ENCODE measurements around the gene SLC10A7. TPM values are rescaled to one million over a fixed set of nuclear protein-coding genes. Genes with fewer than 3 reads are reported as not detected.

The SLC10A7 gene
- total RNA-seq, 1 experiment from 2014 or later, result 15.9 TPM

DNA sequence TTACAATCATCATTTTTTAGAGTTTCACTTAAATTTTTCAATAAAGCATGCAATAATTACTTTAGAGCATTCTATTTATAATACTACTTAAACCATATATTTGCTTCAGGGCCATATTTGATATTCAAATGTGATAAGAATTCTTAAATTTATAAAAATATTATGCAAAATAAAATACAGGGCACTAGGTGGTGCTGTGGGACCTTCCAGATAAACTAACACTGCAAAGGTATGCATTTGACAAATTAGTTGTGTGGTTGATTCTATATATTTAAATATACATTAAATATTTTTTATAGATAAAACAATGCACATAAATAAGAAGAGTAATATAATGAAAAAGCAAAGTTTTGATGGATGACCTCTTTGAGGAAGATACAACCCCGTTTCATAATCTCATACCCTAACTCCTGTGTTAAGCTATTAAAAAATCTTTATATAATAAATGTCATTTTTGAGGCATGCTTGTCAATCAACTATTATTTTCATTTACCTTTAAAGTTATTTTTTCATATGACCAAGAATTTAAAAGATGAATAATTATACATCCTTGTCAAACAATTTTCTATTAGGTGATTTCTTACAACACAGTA lies 179.0 kb downstream of the SLC10A7 start:
- CTCF ChIA-PET, result no interaction called here
- no peaks in the 10 kb centered on the region for H3K9me3 Mint-ChIP-seq (ENCODE audit: low read depth, unreplicated experiment)
- intact Hi-C loops (cut with micrococcal nuclease; ENCODE audit: unreplicated experiment), result loop anchor here (2.0 to 5.0 kb wide), 3 partner anchors 180 to 754 kb away; partner anchors contain the start of gene SLC10A7
- DNase-seq, result peak; percentile 19
- no TSS peak for BruUV-seq (replicated peaks)
- H3K36me3 Mint-ChIP-seq (ENCODE audit: insufficient read depth, unreplicated experiment), result no peaks in the 10 kb centered on the region
- TF ChIP-seq, protein P1, sequence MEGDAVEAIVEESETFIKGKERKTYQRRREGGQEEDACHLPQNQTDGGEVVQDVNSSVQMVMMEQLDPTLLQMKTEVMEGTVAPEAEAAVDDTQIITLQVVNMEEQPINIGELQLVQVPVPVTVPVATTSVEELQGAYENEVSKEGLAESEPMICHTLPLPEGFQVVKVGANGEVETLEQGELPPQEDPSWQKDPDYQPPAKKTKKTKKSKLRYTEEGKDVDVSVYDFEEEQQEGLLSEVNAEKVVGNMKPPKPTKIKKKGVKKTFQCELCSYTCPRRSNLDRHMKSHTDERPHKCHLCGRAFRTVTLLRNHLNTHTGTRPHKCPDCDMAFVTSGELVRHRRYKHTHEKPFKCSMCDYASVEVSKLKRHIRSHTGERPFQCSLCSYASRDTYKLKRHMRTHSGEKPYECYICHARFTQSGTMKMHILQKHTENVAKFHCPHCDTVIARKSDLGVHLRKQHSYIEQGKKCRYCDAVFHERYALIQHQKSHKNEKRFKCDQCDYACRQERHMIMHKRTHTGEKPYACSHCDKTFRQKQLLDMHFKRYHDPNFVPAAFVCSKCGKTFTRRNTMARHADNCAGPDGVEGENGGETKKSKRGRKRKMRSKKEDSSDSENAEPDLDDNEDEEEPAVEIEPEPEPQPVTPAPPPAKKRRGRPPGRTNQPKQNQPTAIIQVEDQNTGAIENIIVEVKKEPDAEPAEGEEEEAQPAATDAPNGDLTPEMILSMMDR (IDR thresholded peaks at IDR 0.05; ENCODE audit: unreplicated experiment), result no peak
- no peaks in the 10 kb centered on the region for H3K4me1 Mint-ChIP-seq (ENCODE audit: low read depth, unreplicated experiment)
- H3K4me3 Mint-ChIP-seq (ENCODE audit: low read depth, unreplicated experiment), result no peak overlapping the region
- H3K27ac Mint-ChIP-seq (ENCODE audit: unreplicated experiment), result no peak overlapping the region
- no peaks in the 10 kb centered on the region for H3K27me3 Mint-ChIP-seq (ENCODE audit: unreplicated experiment)

DNA sequence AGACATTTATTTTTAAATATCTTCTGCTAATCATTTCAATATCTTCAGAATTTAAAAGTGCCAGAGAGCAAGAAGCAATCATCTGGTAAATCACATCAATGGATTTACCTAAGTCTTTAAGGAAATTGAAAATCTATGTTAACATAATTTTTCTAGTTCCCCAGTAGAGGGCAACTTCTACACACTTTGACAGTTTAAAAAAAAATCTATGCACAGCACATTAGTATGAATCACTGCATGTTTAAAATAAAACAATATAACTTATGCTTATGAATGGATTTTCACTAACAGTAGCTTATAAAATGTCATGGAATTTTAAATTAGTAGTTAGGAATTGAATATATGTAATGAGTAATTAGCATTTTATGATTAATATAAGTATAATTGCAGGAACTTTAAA lies 180.9 kb downstream of the SLC10A7 start:
- Mint-ChIP-seq H3K4me3 (ENCODE audit: low read depth, unreplicated experiment) (no peak overlapping the region), H3K36me3 (ENCODE audit: insufficient read depth, unreplicated experiment) (no peaks in the 10 kb centered on the region), H3K27me3 (ENCODE audit: unreplicated experiment) (no peaks in the 10 kb centered on the region), H3K9me3 (ENCODE audit: low read depth, unreplicated experiment) (no peaks in the 10 kb centered on the region), H3K27ac (ENCODE audit: unreplicated experiment) (no peak overlapping the region), H3K4me1 (ENCODE audit: low read depth, unreplicated experiment) (peaks cover 12% of the 10 kb centered on the region)
- CTCF ChIA-PET, result no interaction called here
- no TSS peak for BruUV-seq (replicated peaks)
- DNase-seq, result no peak
- TF ChIP-seq, protein P1 (IDR thresholded peaks at IDR 0.05; ENCODE audit: unreplicated experiment), result no peak
- intact Hi-C loops (cut with micrococcal nuclease; ENCODE audit: unreplicated experiment), result loop anchor here (5.0 kb wide), 1 partner anchor 182 kb away; the partner anchor contains the start of gene SLC10A7

DNA sequence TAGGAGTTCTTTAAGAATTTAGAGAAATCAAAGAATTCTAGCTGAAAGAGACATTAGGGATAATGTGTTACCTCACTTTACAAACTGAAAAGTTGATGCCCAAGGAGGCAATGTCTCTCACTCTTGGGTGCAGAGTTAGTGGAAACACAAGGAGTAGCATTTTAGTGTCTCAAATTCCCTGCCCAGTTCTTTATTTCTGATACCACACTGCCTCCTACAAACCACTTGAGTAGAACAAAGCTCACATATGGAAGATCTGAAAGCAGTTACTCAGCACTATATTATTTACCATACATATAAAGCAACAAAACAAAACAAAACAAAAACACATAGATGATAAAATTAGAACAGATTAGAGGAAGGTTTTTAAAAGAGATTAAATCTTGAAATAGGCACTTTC lies 183.2 kb downstream of the SLC10A7 start:
- CTCF ChIA-PET, result no interaction called here
- intact Hi-C loops (cut with micrococcal nuclease; ENCODE audit: unreplicated experiment), result no loop called here

DNA sequence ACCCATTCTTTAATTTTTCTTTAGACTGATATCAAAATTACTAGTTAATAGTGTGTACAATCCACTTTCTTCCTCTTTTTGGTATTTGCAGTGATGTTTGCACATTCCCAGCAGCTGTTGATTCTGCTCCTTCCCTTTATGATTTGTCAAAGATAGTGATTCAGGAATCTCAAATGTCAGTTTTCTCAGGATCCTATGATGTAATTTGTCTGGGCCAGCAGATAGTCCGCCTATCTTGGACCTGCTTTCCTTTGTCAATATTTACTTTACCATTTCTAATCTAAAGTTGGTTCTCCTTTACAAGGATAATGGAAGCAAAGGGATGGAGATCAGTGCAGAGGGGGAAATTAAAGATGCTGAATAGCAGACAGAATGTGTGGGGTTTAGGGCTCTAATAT lies 185.3 kb downstream of the SLC10A7 start:
- no TSS peak for BruUV-seq (replicated peaks)

More for the DNA sequence above, 183.2 kb downstream of the SLC10A7 start:
- Mint-ChIP-seq H3K9me3 (ENCODE audit: low read depth, unreplicated experiment) (no peaks in the 10 kb centered on the region), H3K4me3 (ENCODE audit: low read depth, unreplicated experiment) (no peak overlapping the region), H3K27ac (ENCODE audit: unreplicated experiment) (no peak overlapping the region), H3K27me3 (ENCODE audit: unreplicated experiment) (no peaks in the 10 kb centered on the region), H3K36me3 (ENCODE audit: insufficient read depth, unreplicated experiment) (no peaks in the 10 kb centered on the region), H3K4me1 (ENCODE audit: low read depth, unreplicated experiment) (peaks cover 13% of the 10 kb centered on the region)
- DNase-seq, result no peak
- TF ChIP-seq, protein P1 (IDR thresholded peaks at IDR 0.05; ENCODE audit: unreplicated experiment), result no peak
- no TSS peak for BruUV-seq (replicated peaks)

More for the DNA sequence above, 185.3 kb downstream of the SLC10A7 start:
- Mint-ChIP-seq H3K4me3 (ENCODE audit: low read depth, unreplicated experiment) (no peak overlapping the region), H3K36me3 (ENCODE audit: insufficient read depth, unreplicated experiment) (no peaks in the 10 kb centered on the region), H3K4me1 (ENCODE audit: low read depth, unreplicated experiment) (peaks cover 13% of the 10 kb centered on the region), H3K9me3 (ENCODE audit: low read depth, unreplicated experiment) (no peaks in the 10 kb centered on the region), H3K27me3 (ENCODE audit: unreplicated experiment) (no peaks in the 10 kb centered on the region), H3K27ac (ENCODE audit: unreplicated experiment) (peak overlapping the region; percentile 66)
- DNase-seq, result no peak
- CTCF ChIA-PET, result no interaction called here
- intact Hi-C loops (cut with micrococcal nuclease; ENCODE audit: unreplicated experiment), result no loop called here
- TF ChIP-seq, protein P1 (IDR thresholded peaks at IDR 0.05; ENCODE audit: unreplicated experiment), result no peak
